Measurements from ENCODE around the gene PSMC5.

PSMC5 gene

DNA sequence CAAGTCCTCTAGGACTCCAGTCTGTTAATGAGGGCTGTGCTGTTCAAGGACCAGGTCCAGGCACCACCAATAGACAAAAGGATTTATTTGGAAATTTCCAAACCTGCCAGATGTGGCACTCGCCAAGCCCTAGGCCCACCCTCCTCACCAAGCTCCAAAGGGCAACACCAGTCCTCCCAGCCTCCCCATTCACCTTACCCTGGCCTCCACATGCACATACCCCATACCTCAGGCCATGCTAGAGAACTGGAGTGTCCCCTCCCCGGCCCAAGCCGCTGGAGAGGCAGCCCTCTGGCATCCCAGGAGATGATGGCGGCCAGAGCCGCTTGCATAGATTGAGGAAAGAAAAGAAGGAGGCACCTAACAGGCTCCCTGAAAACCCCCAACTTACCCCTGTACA lies 4.8 kb downstream of the PSMC5 start:
- in situ Hi-C loops (cut with HindIII; ENCODE audit: low sequenced_read_pairs) = no loop called here
- no peak for DNase-seq (ENCODE audit: low read depth)
- no peak overlapping the region for H3K4me3 ChIP-seq (ENCODE audit: low read depth, low read length)
- TF ChIP-seq, protein P1, sequence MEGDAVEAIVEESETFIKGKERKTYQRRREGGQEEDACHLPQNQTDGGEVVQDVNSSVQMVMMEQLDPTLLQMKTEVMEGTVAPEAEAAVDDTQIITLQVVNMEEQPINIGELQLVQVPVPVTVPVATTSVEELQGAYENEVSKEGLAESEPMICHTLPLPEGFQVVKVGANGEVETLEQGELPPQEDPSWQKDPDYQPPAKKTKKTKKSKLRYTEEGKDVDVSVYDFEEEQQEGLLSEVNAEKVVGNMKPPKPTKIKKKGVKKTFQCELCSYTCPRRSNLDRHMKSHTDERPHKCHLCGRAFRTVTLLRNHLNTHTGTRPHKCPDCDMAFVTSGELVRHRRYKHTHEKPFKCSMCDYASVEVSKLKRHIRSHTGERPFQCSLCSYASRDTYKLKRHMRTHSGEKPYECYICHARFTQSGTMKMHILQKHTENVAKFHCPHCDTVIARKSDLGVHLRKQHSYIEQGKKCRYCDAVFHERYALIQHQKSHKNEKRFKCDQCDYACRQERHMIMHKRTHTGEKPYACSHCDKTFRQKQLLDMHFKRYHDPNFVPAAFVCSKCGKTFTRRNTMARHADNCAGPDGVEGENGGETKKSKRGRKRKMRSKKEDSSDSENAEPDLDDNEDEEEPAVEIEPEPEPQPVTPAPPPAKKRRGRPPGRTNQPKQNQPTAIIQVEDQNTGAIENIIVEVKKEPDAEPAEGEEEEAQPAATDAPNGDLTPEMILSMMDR (IDR thresholded peaks at IDR 0.05; ENCODE audit: low read depth, low read length, missing control alignments) = no peak

DNA sequence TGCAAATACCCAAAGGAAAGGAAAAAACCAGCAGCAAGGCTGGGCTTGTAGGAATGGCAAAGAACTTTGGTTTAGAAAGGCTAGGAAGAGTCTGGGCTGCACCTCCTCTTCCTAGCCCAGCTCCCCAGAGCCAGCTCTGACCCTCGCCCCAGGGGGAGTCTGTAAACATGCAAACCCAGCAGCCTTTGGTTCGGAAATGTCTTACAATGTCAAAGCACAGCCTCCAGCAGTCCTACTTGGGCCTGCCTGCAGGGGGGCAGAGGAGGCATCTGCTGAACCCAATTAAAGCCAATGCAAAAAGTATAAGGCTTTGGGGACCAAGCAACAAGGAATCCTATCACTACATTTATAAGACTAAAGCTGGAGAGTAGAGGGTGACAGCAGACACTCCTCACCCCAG lies 5.2 kb downstream of the PSMC5 start:
- H3K4me3 ChIP-seq (ENCODE audit: low read depth, low read length) = no peak overlapping the region
- in situ Hi-C loops (cut with HindIII; ENCODE audit: low sequenced_read_pairs) = no loop called here
- no peak for DNase-seq (ENCODE audit: low read depth)
- TF ChIP-seq, protein P1 (IDR thresholded peaks at IDR 0.05; ENCODE audit: low read depth, low read length, missing control alignments) = no peak

DNA sequence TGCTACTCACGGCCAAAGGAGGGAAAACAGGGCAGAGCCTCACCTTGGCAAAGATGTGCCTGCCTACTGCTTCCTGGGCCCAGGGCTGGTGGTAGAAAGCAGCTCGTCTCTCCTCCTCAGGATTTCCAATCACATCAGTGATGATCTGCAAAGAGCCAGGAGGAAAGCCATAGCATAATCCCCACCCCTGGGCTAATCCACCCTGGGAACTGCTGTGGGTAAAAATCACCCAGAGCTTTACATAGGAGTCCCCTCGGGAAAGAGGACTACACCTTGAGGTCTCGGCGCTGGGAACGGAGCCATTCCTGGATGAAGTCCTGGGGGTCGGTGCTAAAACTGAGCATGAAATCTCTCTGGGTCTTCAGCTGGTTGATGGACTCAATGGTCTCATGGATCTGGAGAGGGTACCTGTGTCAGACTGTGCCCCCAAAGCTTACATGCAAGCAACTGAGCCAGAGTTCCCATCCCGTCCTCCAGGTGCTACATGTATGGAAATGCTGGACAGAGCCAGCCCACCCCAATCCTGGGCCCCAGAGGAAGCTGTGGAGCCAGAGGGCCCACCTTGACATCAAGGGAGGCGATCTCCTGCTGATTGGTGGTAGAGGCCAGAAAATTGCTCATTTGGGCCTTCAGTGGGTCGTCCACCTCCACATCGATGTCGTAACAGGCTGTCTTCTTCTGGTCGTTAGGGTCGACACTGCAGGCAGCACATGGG lies 6.0 kb downstream of the PSMC5 start:
- in situ Hi-C loops (cut with HindIII; ENCODE audit: low sequenced_read_pairs) = no loop called here
- DNase-seq (ENCODE audit: low read depth) = no peak
- H3K4me3 ChIP-seq (ENCODE audit: low read depth, low read length) = no peak overlapping the region
- TF ChIP-seq, protein P1 (IDR thresholded peaks at IDR 0.05; ENCODE audit: low read depth, low read length, missing control alignments) = no peak

DNA sequence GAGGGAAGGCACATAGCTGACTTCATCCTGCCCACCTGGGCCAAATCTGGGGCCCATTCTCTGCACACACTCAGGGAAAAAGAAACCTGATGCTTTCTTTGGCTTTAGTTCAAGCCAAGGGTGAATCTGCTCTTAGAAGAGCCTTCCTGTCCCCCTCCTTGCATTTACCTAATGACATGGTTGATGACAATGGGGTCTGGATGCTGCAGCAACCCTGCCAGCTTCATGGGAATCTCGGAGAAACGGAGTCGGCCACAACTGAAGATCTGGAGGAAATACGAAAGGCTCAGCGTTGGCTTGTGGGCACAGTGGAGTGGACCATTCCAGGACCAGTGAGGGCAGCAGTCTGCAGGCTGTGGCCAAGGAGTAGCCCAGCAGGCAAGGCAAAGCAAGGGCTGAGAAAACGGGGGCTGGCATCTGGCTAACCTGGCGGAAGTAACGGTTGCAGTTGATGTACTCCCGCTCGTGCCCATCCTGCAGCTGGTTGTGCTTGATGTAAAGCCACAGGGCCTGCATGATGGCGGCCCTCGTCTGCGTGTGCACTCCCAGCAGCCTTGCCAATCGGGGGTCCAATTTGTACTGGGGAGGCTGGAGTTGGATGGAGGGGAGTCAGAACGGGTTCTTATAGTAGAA lies 6.6 kb downstream of the PSMC5 start:
- H3K4me3 ChIP-seq (ENCODE audit: low read depth, low read length) = no peak overlapping the region
- in situ Hi-C loops (cut with HindIII; ENCODE audit: low sequenced_read_pairs) = no loop called here
- no peak for DNase-seq (ENCODE audit: low read depth)

DNA sequence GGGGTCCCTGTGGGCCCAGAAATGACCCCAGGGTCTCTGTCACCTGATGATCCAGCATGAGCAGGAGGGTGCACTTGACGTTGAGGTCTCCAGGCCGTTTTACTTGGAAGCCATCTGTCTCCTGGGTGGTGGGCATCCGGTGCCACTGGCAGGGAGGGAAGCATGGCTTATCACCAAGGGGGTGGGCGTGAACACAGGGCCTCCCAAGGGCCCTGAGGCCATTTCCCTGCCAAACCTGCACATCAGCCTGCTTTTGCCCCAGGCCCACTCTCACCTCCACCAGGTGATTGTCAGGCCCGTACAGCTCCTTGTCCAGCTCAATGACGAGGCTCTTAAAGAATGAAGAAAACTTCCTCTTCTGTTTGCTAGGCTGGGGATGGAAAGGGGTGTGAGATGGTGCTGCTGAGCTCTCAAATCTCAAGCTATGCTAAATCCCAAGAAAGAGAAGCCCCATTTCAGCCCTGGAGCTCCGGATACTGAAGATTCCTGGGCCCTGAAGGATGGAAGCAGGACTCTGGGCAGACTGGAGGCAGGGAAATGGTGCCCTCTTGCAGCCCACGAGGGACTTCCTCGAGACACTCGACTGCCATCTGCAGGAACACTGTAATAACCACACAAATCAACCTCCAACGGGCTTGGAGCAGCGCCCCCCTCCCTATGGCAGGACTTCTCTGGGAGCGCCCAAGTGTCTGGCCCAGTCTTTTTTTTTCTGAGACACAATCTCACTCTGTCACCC lies 7.4 kb downstream of the PSMC5 start:
- no peak overlapping the region for H3K4me3 ChIP-seq (ENCODE audit: low read depth, low read length)
- in situ Hi-C loops (cut with HindIII; ENCODE audit: low sequenced_read_pairs) = no loop called here
- TF ChIP-seq, protein P1 (IDR thresholded peaks at IDR 0.05; ENCODE audit: low read depth, low read length, missing control alignments) = peak; percentile 51
- DNase-seq (ENCODE audit: low read depth) = no peak

More for the DNA sequence above, 6.6 kb downstream of the PSMC5 start:
- TF ChIP-seq, protein P1 (IDR thresholded peaks at IDR 0.05; ENCODE audit: low read depth, low read length, missing control alignments) = no peak

DNA sequence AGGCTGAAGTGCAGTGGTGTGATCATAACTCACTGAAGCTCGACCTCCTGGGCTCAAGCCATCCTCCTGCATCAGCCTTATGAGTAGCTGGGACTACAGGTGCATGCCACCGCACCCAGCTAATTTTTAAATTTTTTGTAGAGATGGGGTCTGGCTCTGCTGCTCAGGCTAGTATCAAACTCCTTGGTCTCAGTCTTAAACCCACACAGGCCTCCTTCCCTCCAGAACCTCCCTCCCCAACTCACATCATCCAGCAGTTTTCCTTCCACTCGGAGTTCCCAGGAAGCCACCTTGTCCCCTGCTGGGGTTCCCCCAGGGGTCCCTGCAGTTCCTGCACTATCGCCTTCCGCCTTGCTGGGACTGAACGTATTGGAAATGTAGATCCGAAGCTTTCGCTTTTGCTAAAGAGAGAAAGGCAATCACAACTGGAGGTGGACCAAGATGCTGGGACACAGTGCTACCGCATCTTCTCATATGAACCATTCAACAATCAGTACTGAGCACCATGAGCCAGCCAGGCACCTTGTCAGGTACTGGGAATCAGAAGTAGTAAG lies 8.0 kb downstream of the PSMC5 start:
- H3K4me3 ChIP-seq (ENCODE audit: low read depth, low read length) = no peak overlapping the region
- DNase-seq (ENCODE audit: low read depth) = no peak
- TF ChIP-seq, protein P1 (IDR thresholded peaks at IDR 0.05; ENCODE audit: low read depth, low read length, missing control alignments) = no peak
- in situ Hi-C loops (cut with HindIII; ENCODE audit: low sequenced_read_pairs) = no loop called here
